Measurements from ENCODE around the gene IGSF23.

DNA sequence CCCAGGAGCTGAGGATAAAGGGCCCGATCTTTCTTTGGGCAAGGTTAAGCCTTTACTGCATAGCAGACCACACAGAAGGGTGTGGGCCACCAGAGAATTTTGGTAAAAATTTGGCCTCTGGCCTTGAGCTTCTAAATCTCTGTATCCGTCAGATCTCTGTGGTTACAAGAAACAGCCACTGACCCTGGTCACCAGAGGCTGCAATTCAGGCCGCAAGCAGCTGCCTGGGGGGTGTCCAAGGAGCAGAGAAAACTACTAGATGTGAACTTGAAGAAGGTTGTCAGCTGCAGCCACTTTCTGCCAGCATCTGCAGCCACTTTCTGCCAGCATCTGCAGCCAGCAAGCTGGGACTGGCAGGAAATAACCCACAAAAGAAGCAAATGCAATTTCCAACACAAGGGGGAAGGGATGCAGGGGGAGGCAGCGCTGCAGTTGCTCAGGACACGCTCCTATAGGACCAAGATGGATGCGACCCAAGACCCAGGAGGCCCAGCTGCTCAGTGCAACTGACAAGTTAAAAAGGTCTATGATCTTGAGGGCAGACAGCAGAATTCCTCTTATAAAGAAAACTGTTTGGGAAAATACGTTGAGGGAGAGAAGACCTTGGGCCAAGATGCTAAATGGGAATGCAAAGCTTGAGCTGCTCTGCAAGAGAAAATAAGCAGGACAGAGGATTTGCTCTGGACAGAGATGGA lies 49.5 kb downstream of the IGSF23 start:
- TF ChIP-seq, protein P1, sequence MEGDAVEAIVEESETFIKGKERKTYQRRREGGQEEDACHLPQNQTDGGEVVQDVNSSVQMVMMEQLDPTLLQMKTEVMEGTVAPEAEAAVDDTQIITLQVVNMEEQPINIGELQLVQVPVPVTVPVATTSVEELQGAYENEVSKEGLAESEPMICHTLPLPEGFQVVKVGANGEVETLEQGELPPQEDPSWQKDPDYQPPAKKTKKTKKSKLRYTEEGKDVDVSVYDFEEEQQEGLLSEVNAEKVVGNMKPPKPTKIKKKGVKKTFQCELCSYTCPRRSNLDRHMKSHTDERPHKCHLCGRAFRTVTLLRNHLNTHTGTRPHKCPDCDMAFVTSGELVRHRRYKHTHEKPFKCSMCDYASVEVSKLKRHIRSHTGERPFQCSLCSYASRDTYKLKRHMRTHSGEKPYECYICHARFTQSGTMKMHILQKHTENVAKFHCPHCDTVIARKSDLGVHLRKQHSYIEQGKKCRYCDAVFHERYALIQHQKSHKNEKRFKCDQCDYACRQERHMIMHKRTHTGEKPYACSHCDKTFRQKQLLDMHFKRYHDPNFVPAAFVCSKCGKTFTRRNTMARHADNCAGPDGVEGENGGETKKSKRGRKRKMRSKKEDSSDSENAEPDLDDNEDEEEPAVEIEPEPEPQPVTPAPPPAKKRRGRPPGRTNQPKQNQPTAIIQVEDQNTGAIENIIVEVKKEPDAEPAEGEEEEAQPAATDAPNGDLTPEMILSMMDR (IDR thresholded peaks at IDR 0.05; ENCODE audit: low read length) = no peak
- no peak for TF ChIP-seq EZH2 (IDR thresholded peaks at IDR 0.05; ENCODE audit: borderline replicate concordance, low read length)
